Fibroblast of skin of abdomen (primary cell): ENCODE measurements around the gene TTC23.
"Not testable (repeated sequence)": the region's sequence is repeated elsewhere in the genome, so short reads cannot be mapped to it uniquely, and the experiment has no call there.

Source experiments
- DNase-seq: peaks from one replicate; pipeline ENCODE4 v3.0.0-alpha.2; 2013

TTC23 gene

DNA sequence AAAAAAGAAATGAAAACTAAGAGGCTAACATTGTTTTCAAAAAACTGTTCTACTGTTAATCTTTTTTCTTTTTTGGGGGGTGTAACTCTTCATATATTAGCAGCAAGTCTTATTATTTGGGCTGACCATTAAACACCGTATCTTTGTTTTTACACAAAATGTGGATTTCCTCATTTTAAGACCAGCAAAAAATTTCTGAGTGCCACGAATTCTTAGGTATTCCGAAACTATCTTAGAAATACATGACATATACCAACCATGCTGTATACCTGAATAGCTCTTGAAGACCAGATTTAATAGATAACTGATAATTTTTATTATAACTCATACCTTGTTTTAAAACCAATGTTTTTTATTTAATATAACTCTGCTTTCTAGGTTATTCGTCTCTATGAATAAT lies 620 bp upstream of the TTC23 start:
- no peak for DNase-seq

DNA sequence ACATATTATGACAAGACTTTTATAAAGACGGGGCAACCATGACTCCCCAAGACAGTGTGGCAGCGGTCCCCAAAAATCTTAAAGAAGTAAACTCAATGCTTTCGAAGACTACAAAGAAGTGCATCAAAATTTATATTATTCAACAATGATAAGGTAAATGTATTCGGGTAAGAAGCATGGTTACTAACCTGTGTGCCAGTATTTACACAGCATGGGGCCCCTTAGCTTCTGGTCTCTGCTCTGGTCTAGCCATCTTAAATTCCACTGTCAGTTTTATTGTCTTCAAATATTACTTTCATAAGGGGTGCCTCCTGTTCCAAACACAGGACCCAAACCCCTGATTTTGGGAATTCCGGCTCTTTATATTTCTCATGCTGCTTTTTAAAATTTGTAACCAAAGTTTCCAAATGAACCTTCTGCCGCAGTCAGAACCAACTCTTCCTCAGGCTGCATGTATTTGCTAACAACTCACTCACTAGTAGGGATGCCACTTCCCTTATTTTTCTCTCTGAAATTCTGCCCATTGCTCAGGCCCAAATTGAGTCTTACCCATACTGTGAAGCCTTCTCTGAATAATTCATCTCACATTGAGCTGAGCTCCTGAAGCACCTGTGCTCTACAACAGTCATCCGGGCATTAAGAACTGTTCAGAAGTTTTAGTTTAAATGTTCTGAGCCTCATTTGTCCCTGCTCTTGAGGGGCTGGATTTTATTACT lies 1.2 kb downstream of the TTC23 start:
- no peak for DNase-seq

DNA sequence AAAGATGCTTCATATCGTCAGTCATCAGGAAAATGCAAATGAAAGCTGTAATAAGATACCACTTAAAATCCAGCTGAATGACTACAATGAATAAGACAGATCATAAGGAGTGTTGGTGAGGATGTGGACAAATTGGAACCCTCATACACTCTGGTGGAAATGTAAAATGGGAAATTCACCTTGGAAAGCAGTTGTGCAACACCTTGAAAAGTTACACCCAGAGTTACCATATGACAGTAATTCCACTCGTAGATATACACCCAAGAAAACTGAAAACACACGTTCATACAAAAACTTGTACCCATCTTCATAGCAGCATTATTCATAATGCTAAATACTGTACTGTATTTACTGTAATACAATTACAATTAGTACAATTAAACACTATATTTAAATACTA lies 2.3 kb downstream of the TTC23 start:
- no peak for DNase-seq

DNA sequence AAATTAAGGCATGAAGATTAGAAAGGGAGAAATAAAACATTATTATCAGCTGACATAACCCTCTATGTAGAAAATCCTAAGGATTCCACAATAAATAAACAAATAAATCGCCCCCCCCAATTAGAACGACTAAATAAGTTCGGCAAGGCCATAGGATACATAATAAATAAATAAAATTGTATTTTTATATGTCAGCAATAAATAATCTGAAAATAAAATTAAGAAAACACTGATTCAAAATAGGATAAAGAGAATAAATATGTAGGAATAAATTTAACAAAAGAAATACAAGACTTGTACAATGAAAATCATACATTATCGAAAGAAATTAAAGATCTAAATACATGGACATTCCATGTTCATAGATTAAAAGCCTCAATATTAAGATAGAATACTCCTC lies 5.1 kb downstream of the TTC23 start:
- DNase-seq, result no peak

DNA sequence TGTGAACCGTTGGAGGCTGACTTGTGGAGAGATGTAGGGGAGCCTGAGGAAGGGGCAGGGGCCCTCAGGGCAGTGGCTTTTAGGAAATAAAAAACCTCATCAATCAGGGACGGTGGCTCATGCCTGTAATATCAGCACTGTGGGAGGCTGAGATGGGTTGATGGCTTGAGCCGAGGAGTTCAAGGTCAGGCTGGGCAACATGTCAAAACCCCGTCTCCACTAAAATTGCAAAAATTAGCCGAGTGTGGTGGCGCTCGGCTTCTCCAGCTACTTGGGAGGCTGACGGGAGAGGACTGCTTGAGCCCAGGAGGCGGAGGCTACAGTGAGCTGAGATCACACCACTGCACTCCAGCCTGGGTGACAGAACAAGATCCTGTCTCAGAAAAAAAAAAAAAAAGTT lies 7.6 kb downstream of the TTC23 start:
- no peak for DNase-seq

DNA sequence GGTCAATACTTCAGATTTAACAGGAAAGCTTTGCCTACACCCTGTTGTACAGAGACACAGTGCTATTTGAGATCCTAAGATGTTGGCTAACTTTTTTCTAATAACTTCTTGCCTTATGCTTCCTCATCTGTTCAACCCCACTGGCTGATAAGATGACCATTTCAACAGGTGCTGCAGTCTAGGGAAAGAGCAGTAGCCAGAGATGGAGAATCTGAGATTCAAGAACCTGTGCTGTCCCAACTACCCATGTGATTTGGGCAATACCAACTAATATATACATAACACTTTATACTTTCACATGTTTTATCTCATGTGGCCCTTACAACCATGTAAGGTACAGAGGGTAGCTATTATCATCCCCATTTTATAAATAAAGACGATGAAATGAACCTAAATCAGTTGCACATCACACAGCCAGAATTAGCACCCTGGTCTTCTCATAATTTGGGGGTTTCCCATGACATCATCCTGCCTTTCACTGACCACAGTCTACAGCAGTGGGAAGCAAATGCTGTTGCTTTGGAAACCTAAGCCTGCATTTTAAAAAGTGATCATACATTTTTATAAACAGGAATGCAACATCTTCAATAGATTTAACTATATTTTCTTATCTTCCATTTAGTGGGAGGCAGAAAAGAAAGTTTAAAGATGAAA lies 9.7 kb downstream of the TTC23 start:
- no peak for DNase-seq

DNA sequence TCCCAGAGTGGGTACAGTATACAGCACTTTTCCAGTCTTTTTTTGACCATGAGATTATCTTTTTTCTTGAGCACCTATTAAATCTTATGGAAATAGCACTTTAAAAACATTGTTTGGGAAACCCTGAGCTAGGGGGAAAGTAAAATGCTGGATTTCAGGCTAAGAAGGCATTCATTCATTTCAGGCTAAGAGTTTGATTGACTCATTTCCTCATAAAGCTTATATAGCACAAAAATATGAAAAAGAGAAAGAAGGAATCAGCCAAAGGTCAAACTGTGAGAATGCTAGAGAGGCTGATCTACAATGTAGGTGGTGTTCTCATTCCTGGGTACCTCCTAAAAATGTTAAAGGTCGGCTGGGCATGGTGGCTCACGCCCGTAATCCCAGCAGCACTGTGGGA lies 10.5 kb downstream of the TTC23 start:
- DNase-seq, result no peak

DNA sequence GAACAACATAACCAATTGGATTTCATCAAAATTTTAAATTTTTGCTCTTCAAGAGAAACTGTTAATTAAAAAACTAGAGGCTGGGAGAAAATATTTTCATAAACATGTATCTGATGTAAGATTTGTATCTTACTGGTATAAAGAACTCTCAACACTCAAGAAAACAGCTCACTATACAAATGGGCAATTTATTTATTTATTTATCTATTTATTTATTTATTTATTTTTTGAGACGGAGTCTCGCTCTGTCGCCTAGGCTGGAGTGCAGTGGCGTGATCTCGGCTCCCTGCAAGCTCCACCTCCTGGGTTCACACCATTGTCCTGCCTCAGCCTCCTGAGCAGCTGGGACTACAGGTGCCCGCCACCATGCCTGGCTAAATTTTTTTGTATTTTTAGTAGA lies 15.2 kb downstream of the TTC23 start:
- DNase-seq, result not testable (repeated sequence)

DNA sequence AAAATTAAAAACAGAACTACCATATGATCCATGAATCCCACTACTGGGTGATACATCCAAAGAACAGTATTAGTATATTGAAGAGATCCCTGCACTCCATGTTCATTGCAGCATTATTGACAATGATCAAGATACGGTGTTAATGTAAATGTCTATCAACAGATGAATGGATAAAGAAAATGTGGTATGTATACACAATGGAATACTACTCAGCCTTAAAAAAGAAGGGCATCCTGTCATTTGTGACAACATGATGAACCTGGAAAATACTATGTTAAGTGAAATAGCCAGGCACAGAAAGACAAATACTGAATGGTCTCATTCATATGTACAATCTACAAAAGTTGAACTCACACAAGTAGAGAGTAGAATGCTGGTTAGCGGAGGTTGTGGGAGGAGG lies 16.6 kb downstream of the TTC23 start:
- no peak for DNase-seq

DNA sequence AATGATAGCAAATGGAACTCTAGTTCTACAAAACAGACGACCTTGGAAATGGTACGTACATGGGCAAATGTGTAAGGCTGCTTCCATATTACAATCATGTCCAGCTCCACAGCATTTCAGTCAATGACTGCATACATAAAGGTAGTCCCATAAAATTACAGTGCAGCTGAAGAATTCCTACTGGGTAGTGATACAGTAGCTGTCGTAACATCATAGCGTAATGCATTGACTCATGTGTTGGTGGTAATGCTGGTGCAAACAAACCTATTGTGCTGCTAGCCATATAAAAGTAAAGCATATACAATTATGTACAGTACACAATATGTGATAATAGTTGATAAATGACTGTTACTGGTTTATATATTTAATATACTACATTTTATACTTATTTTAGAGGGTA lies 18.5 kb downstream of the TTC23 start:
- no peak for DNase-seq

DNA sequence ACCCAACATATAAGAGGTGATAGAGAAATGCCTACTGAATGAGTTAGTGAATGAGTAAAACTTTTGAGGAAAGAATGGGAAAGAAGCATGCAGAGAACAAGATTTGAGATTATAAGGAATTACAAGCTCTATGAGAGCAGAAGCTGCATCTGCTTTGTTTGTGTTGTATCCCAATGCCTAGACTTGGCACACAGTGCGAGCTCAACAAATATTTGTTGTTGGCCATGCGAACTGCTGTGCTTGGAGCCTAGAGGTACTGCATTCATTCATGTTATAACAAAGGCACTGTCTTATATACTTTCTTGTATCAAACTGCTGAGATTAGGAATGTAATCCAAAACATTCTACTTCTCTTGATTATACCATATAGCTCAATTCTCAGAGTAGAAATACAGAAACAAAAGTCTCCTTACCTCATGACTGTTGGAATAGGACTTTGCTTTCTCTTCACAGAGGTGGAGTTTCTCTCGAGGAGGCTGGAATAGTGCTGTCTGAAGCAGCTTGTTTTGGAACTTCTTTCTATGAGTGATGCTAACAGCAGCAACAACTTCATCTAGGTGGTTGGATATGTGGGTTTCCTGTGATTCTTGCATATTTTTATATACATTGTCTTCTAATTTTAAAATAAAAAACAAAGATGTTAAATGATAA lies 21.1 kb downstream of the TTC23 start:
- no peak for DNase-seq

DNA sequence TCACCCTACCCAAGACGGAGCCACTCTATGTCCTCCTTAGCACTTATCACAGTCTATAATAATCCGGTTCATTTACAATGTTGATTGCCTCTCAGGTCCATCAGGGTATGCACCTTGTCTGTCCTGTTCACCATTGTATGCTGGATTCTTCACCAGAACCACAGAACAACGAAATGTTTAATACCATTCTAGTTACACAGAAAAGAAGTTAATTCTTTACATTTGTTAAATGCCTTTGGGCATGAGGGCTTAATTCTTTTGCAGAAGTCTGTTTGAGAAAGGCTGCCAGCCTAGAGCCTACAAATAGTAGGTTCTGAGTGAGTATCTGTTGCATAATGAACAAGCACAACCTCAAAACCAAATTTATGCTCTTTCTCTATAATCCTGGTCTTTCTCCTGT lies 22.6 kb downstream of the TTC23 start:
- no peak for DNase-seq

DNA sequence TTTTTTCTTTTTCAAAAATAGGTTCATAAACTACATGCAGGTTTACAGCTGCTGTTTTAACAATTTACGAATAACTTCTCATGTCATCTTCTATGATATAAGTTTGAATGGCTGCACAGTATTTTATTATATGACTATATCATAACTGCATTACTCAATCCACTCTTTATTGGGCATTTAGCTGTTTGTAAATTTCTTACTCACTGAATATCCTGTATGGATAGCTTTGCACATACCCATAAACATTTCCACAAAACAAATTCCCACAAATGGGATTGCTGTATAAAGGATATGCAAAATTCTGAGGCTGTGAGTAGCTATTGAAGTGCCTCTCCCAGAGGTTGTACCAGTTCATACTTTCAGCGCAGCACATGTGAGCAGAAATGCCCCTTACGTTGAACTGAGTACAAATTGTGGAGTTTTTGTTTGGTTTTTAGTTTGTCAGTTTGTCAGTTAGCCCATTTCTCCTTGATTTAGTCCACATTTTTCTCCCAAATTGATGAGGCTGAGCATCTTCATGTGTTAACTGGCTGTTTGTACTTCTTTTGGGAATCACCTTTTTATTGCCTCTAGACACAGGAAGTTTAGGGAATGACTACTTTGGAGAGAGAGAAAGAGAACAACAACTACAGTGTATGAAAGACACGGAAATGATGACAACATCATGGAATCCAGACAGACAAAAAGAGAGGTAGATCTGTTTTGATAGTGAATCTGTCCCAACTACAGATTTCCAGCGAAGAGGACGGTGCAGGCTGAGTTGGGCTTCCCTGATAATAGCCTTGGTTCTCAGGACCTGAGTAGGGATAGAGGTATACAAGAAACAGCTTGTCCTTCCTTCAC lies 24.8 kb downstream of the TTC23 start:
- DNase-seq, result no peak

DNA sequence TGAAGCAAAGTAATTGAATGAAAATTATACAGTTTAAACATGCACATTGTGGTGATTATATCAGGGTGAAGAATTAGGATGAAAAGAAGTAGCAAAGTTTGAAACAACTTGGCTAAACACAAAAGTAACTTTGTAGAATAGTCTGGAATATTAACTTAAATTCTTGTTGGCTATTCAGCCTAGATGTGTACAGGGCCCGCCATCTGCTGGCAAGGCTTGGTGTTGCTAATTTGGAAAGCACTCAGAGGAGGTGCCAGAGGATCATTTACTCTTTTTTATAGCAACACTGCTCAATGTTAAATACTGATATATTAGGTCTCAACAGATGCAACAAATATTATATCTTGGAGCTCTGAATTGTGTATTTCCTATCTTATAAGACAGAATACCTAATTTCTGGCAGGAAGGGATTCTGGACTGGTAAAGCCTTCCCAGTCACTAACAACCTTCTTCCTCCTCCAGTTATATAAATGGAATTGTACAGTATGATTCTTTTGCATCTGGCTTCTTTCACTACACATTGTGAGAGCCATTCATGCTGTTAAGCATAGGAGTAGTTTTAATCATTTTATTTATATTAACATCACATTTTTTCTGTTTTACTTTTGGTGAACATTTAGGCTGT lies 36.1 kb downstream of the TTC23 start:
- DNase-seq, result peak; percentile 62

DNA sequence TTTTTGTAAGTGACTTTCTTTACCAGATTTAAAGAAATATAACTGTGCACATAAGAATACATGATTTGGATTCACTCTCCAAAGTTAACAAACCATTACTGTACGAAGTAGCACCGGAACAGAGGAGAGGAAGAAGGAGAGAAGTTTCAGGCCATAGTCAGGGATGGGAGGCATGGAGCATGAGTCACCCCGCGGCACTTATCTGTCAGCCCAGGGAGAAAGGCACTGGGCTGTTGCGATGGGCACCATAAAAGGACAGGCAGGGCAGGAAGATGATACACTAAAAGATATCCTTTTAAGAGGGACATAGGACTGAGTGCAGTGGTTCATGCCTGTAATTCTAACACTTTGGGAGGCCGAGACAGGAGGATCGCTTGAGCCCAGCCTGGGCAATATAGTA lies 37.0 kb downstream of the TTC23 start:
- peak; percentile 32 for DNase-seq

DNA sequence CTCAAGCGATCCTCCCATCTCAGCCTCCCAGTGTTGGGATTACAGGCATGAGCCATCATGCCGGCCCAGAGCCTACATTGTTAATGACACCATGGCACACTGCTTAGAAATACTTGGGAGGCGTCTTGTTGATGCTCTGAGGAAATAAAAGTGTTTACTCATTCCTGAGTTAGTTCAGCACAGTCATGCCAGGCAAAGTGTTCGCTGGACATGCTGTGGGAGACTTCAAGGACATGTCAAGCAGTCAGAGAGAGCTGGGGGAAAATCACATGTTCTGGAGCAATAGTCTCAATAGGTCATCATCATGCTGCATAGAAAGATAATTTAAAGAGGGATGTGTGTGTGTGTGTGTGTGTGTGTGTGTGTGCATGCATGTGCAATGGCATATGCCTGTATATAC lies 37.5 kb downstream of the TTC23 start:
- DNase-seq, result no peak

DNA sequence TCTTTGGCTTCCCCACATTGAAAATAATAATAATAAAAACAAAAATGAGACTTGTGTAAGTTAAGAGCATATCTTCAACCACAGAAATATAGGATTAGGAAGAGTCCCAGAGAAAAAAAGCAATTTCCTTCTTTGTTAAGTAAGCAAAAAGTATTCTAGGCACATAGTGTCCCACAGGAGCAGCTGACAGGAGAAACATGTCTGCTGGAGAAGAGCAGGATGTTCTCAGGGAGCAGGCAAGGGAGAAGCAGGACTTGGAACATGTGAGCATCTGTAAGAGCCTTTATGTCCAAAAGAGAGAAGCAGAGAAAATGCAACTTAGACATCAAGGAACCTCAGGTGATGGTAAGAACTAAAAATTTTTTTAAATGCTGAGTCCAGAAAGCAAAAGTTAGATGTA lies 39.0 kb downstream of the TTC23 start:
- no peak for DNase-seq

DNA sequence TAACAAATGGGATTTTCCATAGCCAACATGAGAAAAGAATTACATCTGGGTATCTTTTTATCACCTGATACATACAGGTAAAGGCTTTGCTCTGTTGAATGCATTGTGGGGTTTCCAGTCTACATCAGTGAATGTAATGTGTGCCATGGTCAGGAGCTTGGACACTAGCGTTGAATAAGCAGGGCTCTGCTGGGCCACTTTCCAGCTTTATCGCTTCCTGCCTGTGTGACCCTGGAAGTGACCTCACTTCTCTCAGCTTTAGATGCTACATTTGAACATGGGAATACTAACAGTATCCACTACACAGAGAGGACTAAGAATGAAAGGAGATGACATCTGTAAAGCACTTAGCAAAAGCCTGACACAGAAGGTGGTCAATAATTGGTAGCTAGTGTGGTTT lies 40.1 kb downstream of the TTC23 start:
- DNase-seq, result no peak

DNA sequence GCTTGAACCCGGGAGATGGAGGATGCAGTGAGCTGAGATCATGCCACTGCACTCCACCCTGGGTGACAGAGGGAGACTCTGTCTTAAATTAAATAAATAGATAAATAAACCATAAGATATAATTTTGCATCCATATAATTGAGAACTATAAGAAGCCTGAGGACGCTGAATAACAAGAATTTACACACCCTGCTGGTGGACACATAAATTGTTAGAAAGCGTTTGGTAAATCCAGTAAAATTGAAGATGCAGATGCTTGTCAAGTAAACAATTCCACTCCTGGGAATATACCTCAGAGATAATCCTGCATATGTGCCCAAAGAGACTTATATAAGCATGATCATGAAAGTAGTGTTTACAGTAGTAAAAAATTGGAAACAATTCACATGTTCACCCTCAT lies 41.7 kb downstream of the TTC23 start:
- DNase-seq, result no peak

DNA sequence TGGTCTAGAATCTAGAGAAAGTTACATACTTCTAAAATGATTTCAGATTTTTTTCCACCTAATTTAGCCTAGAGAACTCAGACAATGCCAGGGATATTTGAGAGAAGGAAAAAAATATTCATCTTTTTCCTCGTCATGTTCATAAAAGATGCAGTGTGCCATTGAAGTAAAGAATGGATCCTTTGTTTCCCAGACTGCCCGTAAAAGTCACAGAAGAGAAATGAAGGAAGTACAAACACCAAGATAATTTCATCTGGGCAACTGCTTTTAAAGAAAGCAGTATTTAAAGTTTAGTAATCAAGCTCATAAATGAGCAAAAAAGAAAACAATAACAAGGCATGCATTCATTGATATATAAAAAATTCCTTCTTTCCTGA lies 47.2 kb downstream of the TTC23 start:
- DNase-seq, result no peak

DNA sequence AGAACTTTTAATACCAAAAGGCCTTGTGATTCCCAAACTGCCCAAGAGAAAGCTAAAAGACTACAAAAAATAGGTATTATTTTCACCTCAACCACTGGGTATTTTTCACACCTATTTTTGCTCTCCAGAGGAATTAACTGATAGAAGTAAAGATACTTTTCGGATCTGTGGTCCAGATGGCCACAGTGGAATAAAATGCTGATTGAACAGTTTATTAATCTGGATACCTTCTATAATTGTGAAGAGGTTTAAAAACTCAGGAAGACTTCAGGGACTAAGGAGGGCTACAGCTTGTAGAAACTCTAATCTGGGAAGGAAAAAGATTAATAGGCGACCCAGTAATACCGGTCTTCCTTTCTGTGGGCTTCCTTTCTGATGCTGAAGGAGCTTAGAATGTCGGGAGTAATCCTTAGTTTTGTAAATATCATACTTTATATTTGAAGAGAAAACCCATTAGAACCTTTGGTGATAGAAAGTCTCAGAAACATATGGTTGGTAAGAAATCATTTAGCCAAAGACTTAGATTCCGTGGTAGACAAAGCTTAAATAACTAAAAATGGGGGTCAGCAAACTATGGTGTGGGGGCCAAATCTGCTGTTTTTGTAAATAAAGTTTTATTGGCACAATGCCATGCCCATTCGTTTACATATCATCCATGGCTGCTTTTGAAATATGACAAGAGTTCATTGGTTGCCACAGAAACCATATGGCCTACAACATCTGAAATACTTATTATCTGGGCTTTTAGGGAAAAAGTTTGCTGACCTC lies 47.8 kb downstream of the TTC23 start:
- DNase-seq, result no peak

DNA sequence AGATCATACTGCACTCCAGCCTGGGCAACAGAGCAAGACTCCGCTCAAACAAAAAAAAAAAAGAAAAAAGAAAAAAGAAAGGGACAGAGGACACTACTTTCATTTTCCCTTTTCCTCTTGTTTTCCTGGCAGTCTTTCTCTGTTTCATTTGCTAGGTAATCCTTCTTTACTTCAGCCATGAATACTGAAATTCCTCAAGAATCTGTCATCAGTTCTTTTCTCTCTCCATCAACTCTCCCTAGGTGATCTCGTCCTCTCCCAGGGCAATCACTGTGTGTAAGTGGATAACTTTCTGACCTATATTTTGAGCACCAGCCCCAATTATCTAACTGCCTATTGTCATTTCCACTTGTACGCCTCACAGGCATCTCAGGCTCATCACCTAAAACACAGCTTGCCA lies 51.5 kb downstream of the TTC23 start:
- peak; percentile 39 for DNase-seq
